GM21447 (cell line): Measurements from ENCODE around the gene ZDHHC16.
"Not testable (repeated sequence)": the region's sequence is repeated elsewhere in the genome, so short reads cannot be mapped to it uniquely, and the experiment has no call there.

Experiments
- ATAC-seq: cut with Tn5 transposase; IDR thresholded peaks from one replicate; pipeline ENCODE4 v1.9.1; 2021; ENCODE audit not compliant: unreplicated experiment

The ZDHHC16 gene

GRCh38 chr10:97434055-97434454 is 11.9 kb upstream of the ZDHHC16 start:
- ATAC-seq = no peak

GRCh38 chr10:97434557-97434956 is 11.4 kb upstream of the ZDHHC16 start:
- no peak for ATAC-seq

GRCh38 chr10:97435211-97435610 is 10.8 kb upstream of the ZDHHC16 start:
- no peak for ATAC-seq

- ATAC-seq = no peak
Observed at GRCh38 chr10:97442277-97442676, 3.7 kb upstream of the ZDHHC16 start.

- no peak for ATAC-seq
Observed at GRCh38 chr10:97444212-97444611, 1.8 kb upstream of the ZDHHC16 start.

- ATAC-seq = peak; percentile 4
Observed at GRCh38 chr10:97445357-97445721, 636 bp upstream of the ZDHHC16 start.

- no peak for ATAC-seq
Observed at GRCh38 chr10:97450828-97451227, 4.9 kb downstream of the ZDHHC16 start.

- ATAC-seq = no peak
Observed at GRCh38 chr10:97451605-97452004, 5.6 kb downstream of the ZDHHC16 start.

- ATAC-seq = no peak
Observed at GRCh38 chr10:97452352-97452751, 6.4 kb downstream of the ZDHHC16 start.

GRCh38 chr10:97454330-97455036 is 8.5 kb downstream of the ZDHHC16 start:
- no peak for ATAC-seq

- ATAC-seq = no peak
Observed at GRCh38 chr10:97456034-97456685, 10.2 kb downstream of the ZDHHC16 start.

GRCh38 chr10:97456686-97457065 is 10.7 kb downstream of the ZDHHC16 start:
- no peak for ATAC-seq

GRCh38 chr10:97459111-97459510 is 13.1 kb downstream of the ZDHHC16 start:
- ATAC-seq = no peak

- ATAC-seq = no peak
Observed at GRCh38 chr10:97459933-97460332, 14.0 kb downstream of the ZDHHC16 start.

GRCh38 chr10:97462309-97462708 is 16.3 kb downstream of the ZDHHC16 start:
- no peak for ATAC-seq

- ATAC-seq = no peak
Observed at GRCh38 chr10:97463363-97464132, 17.6 kb downstream of the ZDHHC16 start.

GRCh38 chr10:97464226-97464625 is 18.3 kb downstream of the ZDHHC16 start:
- ATAC-seq = no peak

GRCh38 chr10:97465982-97466381 is 20.0 kb downstream of the ZDHHC16 start:
- ATAC-seq = no peak

- ATAC-seq = no peak
Observed at GRCh38 chr10:97466755-97467154, 20.8 kb downstream of the ZDHHC16 start.

GRCh38 chr10:97468162-97468561 is 22.2 kb downstream of the ZDHHC16 start:
- peak; percentile 62 for ATAC-seq

- not testable (repeated sequence) for ATAC-seq
Observed at GRCh38 chr10:97468781-97469180, 22.8 kb downstream of the ZDHHC16 start.

GRCh38 chr10:97474918-97475317 is 28.9 kb downstream of the ZDHHC16 start:
- no peak for ATAC-seq
